Thoracic aorta (tissue), 2 donors: ENCODE measurements around the gene TRIP4. TPM values are rescaled to one million over a fixed set of nuclear protein-coding genes. Genes with fewer than 3 reads are reported as not detected.
"Not testable (repeated sequence)": the region's sequence is repeated elsewhere in the genome, so short reads cannot be mapped to it uniquely, and the experiment has no call there.

Source experiments
- ATAC-seq: fragments of 150-250 bp; one replicate; pipeline ENCODE4 v1.8.0; 2017; ENCODE audit warnings: low read depth; ENCODE audit not compliant: insufficient number of reproducible peaks, low FRiP score
- DNase-seq: peaks from one replicate; pipeline ENCODE4 v3.0.0-alpha.2; 2020; ENCODE audit warnings: low spot score
- H3K27ac ChIP-seq, 2 donors: fragments of 200-600 bp; sonication (generic); 1 replicate in 1 of 2; 2 replicates in 1 of 2; pipeline ENCODE4 v1.5.1; 2016; ENCODE audit warnings: mild to moderate bottlenecking in 2 of 2, moderate library complexity in 2 of 2
- H3K27me3 ChIP-seq: fragments of 200-600 bp; sonication (generic); replicated peaks from 2 replicates; pipeline ENCODE4 v1.6.0; 2016; ENCODE audit warnings: mild to moderate bottlenecking; ENCODE audit not compliant: insufficient read depth
- H3K36me3 ChIP-seq: fragments of 200-600 bp; sonication (generic); one replicate; pipeline ENCODE4 v1.5.1; 2016
- H3K4me1 ChIP-seq, 2 donors: fragments of 200-600 bp; sonication (generic); 1 replicate in 1 of 2; 2 replicates in 1 of 2; pipeline versions ENCODE4 v1.5.1 to v1.6.0; 2016; ENCODE audit warnings: low read depth in 2 of 2, mild to moderate bottlenecking in 1 of 2; ENCODE audit not compliant: control insufficient read depth in 1 of 2
- H3K4me3 ChIP-seq: fragments of 200-600 bp; sonication (generic); 2 replicates; pipeline ENCODE4 v1.5.1; 2016; ENCODE audit warnings: mild to moderate bottlenecking
- H3K9me3 ChIP-seq: fragments of 200-600 bp; sonication (generic); 2 replicates; pipeline ENCODE4 v1.5.1; 2016
- CTCF ChIP-seq: fragments of 200-600 bp; sonication (generic); IDR thresholded peaks from one replicate; pipeline ENCODE4 v1.5.1; 2019; ENCODE audit warnings: antibody characterized with exemption
- total RNA-seq, 2 donors: library from RNA; depleted of rRNA; stranded (reverse); fragments of >200 nt; gene quantifications; one replicate each; pipeline versions ENCODE4 v1.1.0 to v1.2.3, GENCODE V29; 2016

The TRIP4 gene
- total RNA-seq, 2 donors from 2014 or later: 11.5 to 29.9 TPM

- DNase-seq (no peak), ATAC-seq (no peak)
- H3K4me1 ChIP-seq: no peaks in the 10 kb centered on the region
- TF ChIP-seq CTCF: no peak
- peaks cover 7% of the 10 kb centered on the region for H3K36me3 ChIP-seq
- H3K27me3 ChIP-seq: no peaks in the 10 kb centered on the region
- no peak overlapping the region for H3K27ac ChIP-seq
- no peak overlapping the region for H3K4me3 ChIP-seq
- no peaks in the 10 kb centered on the region for H3K9me3 ChIP-seq
Observed at GRCh38 chr15:64344651-64345294, 42.9 kb upstream of the TRIP4 start.

- not testable (repeated sequence) for H3K27ac ChIP-seq, ATAC-seq, H3K4me1 ChIP-seq, H3K4me3 ChIP-seq, H3K9me3 ChIP-seq, DNase-seq, H3K36me3 ChIP-seq, H3K27me3 ChIP-seq
Observed at GRCh38 chr15:64346242-64346641, 41.4 kb upstream of the TRIP4 start.

GRCh38 chr15:64348455-64348854 lies 39.2 kb upstream of the TRIP4 start:
- Histone ChIP-seq H3K27me3 (no peaks in the 10 kb centered on the region), H3K4me3 (no peak overlapping the region), H3K36me3 (no peaks in the 10 kb centered on the region), H3K4me1 (no peaks in the 10 kb centered on the region), H3K27ac (no peak overlapping the region), H3K9me3 (no peaks in the 10 kb centered on the region)
- no peak for TF ChIP-seq CTCF
- no peak for DNase-seq
- no peak for ATAC-seq

- no peaks in the 10 kb centered on the region for H3K9me3 ChIP-seq
- H3K4me3 ChIP-seq: no peak overlapping the region
- no peak for DNase-seq
- ATAC-seq: no peak
- no peak overlapping the region for H3K27ac ChIP-seq
- no peaks in the 10 kb centered on the region for H3K4me1 ChIP-seq
- H3K27me3 ChIP-seq: no peaks in the 10 kb centered on the region
- TF ChIP-seq CTCF: no peak
- H3K36me3 ChIP-seq: no peaks in the 10 kb centered on the region
Observed at GRCh38 chr15:64349375-64349774, 38.3 kb upstream of the TRIP4 start.

GRCh38 chr15:64351265-64351664 lies 36.4 kb upstream of the TRIP4 start:
- DNase-seq (no peak), ATAC-seq (no peak)
- Histone ChIP-seq H3K4me3 (no peak overlapping the region), H3K36me3 (no peaks in the 10 kb centered on the region), H3K27ac (no peak overlapping the region), H3K9me3 (no peaks in the 10 kb centered on the region), H3K27me3 (no peaks in the 10 kb centered on the region), H3K4me1 (peaks cover 7 to 9% of the 10 kb centered on the region in 2 donors)
- no peak for TF ChIP-seq CTCF
